SIG-M5 (cell line): ENCODE data around the gene RNMT.
"Not testable (repeated sequence)": the region's sequence is repeated elsewhere in the genome, so short reads cannot be mapped to it uniquely, and the experiment has no call there.

Experiments
- DNase-seq: peaks from one replicate; lab custom pipeline; 2025; lab: John Stamatoyannopoulos, UW

The RNMT gene

DNA sequence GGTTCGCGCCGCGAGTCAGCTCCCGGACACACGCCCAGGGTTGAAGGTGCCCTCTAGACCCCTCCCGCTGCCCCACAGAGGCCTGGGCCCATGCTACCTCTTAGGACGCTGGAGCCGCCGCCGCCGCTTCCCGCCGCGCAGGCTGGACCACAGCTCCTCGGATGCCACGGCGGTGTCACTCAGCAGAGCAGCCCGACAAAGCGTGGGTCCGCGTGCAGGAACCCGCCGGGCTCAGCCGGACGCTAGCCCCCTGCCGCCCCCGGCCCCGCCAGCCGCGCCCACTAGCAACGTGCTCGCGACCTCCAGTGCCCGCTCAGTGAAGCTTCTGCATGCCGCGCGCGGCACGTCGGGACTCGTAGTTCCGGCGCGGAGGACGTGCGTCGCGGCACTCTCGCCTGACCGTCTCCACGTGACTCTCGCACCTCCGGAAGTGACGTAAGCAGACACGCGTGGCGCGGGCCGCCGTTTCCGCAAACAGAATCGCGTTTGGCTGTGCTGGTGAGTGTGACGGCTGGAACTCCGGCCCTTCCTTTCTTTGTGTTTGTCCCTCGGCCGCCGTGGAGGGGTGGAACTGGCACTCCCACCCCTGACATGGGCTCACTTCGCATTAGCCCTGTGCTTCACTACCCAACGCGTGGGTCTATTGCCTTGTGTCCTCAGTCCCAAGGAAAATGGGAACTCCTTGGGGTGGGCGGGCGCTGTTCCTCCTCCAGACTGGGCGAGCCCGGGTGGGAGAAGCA, at the start of gene RNMT, which contains the start of gene FAM210A:
Gene RNMT (plus strand): TSS at position 442 of the 740 bp plus-strand sequence. CDS start 4,845 bp downstream, outside the sequence.
Gene FAM210A (minus strand): TSS at position 327 of the 740 bp plus-strand sequence. CDS start 44,481 bp downstream, outside the sequence.
- peak; percentile 78 for DNase-seq

GRCh38 chr18:13677350-13677749, 49.1 kb upstream of the RNMT start:
- DNase-seq, result not testable (repeated sequence)

DNA sequence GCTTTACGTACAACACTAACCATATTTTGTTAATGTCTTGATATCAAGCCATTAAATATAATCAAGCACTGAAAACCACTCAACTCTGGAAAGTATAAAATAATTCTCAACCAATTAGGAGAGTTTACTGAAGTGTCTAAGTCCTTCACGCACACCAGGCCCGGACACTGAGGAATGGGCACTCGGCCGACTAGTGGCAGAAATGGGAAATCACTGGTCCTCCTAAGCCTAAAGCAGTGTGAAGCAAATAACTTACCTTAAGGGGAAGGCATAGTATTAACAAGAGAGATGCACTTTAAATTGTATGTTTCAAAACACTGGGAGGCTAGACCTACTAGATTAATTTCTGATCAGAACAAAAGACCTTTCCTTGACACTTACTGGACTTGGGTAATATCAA, 45.9 kb upstream of the RNMT start:
- no peak for DNase-seq

DNA sequence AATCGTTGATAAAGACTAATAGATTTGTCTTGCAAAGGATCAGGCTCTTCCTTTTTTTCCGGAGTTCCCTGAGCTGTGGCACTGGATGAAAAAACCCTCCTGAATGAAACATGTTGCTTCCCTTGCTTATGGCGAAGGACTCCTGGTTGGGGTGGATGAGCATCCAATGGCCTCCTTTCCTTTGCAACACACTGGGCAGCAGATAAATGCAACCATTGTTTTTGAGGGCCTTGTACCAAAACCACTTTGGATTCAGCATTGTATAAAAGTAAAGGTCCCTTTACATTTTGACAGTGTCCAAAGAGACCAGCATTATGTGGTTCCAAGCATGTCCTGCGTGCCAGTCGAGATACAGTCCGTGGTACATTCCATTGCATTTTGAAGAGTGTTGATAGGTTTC, 44.8 kb upstream of the RNMT start:
- no peak for DNase-seq

DNA sequence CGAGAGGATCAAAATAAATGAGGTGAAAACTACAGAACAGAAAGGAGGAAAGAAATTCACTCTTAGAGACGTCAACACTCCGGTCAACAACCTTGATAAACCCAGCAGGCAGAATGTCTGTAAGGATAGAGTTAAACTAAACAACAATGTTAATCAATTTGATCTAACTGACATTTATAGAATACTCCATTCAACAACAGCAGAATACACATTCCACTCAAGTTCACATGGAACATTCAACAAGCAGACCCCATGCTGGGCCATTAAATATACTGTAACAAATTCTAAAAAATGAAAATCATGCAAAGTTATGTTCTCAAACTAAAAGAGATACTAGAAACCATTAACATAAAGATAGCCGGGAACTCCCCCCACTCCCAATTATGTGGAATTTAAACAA, 41.9 kb upstream of the RNMT start:
- DNase-seq, result no peak

DNA sequence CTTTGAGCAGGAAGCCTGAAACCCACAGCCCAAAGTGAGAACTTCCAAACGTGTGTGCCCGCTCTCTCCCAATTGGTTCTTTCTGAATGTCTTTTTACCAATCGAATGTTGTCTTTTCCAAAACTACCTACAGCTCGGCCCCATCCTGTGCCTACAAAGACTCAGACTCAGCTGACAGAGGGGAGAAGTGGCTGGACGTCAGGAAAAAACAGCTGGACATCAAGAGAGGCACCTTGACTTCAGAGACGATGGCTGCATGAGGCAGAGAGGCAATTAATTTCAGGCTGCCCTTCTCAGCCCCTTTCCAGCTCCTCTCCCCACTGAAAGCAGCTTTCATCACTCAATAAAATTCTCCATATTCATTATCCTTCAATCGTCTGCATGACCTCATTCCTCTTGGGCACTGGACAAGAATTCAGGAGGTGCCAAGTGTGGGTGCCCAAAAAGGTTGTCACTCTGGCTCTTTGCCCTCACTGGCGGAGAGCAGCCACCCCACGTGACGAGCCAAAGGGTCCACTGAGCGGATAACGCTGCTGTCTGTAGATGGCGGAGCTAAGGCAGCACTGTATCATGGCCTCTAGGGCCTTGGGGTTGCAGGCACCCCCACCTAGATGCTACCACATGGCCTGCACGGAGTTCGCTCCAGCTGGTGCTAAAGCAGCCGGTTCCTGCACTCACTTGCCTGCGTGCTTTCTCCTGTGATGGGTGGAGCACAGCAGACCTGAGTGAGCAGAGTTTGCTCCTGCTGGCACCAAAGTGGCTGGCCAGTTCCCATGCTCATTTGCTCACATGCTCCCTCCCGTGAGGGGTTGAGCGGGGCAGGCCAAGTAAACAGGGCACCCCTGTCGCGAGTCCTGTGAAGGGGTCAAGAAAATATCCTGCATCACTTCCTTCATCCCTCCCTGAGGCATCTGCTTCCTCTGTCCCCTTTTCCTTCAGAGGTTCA, 38.0 kb upstream of the RNMT start:
- DNase-seq, result no peak

DNA sequence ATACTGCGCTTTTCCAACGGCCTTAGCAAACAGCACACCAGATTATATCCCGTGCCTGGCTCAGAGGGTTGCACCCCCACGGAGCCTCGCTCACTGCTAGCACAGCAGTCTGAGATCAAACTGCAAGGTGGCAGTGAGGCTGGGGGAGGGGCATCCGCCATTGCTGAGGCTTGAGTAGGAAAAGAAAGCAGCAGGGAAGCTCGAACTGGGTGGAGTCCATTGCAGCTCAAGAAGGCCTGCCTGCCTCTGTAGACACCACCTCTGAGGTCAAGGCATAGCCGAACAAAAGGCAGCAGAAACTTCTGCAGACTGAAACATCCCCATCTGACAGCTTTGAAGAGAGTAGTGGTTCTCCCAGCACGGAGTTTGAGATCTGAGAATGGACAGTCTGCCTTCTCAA, 36.4 kb upstream of the RNMT start:
- DNase-seq, result not testable (repeated sequence)

GRCh38 chr18:13695337-13695736, 31.1 kb upstream of the RNMT start:
- DNase-seq, result not testable (repeated sequence)

DNA sequence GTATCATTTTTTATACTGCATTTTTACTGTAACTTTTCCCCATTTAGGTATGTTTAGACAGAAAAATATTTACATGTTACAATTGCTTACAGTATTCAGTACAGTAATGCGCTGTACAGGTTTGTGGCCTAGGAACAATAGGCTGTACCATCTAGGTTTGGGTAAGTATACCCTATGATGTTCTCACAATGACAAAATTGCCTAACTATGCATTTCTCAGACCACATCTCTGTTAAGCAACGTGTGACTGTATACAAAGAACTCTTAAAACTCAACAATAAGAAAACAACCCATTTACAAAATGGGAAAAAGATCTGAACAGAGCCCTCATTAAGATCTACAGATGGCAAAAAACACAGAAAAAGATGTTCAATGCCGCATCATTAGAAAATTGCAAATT, 29.5 kb upstream of the RNMT start:
- no peak for DNase-seq

GRCh38 chr18:13700153-13700552, 26.3 kb upstream of the RNMT start:
- DNase-seq, result no peak

- DNase-seq, result no peak
These were observed 22.6 kb upstream of the RNMT start for GRCh38 chr18:13703899-13704298.

- DNase-seq, result no peak
These were observed 16.1 kb upstream of the RNMT start for GRCh38 chr18:13710414-13710831.

DNA sequence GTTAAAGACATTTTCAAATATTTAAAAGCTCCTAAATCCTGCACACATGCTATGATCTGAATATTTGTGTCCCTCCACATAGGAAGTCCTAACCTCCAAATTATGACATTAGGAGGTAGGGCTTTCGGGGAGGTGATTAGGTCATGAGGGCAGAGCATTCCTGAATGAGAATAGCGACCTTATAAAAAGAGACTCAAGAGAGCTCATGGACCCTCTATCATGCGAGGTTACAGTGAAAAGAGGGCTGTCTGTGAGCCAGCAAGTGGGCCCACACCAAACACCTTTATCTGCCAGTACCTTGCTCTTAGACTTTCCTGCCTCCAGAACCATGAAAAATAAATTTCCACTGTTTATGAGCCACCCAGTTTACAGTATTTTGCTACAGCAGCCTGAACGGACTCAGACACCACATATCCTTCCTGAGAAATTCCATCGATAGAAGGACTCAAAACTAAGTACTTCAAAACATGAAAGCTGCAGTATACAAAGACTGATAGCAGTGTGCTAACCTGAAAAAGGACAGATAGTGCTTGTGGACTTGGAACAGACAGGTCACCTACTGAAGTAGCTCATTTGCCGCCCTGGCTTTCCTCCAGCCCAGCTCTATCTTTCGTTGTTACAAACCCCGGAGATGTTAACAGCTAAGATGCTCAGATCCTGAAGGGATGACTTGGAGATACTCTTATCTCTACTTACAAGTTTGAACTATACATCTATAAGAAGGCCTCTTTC, 13.9 kb upstream of the RNMT start:
- DNase-seq, result no peak

- DNase-seq, result no peak
These were observed 12.9 kb upstream of the RNMT start for GRCh38 chr18:13713455-13714055.

DNA sequence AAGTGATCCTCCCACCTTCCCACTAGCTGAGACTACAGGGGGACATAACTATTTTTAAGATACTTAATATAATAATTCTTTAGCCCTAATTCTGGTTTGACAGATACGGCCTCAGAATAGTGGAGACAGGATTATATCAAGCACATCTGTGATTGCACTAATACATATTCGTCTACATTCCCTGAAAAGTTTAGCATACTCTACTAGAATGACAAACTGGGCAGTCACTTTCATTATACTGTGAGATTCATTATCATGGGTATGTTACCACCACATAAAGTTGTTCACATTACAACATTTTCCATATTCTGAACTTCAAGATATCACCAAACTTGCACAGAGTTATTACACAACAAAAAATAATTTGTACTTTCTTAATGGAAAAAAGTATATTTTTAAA, 11.1 kb upstream of the RNMT start:
- DNase-seq, result no peak

- no peak for DNase-seq
These were observed 9.6 kb upstream of the RNMT start for GRCh38 chr18:13716916-13717315.

GRCh38 chr18:13720123-13720522, 6.3 kb upstream of the RNMT start:
- no peak for DNase-seq

GRCh38 chr18:13720847-13721246, 5.6 kb upstream of the RNMT start:
- no peak for DNase-seq

- DNase-seq, result no peak
These were observed 774 bp upstream of the RNMT start for GRCh38 chr18:13725566-13726231.

- no peak for DNase-seq
These were observed 479 bp downstream of the RNMT start for GRCh38 chr18:13726972-13727331.

GRCh38 chr18:13730481-13730880, 4.0 kb downstream of the RNMT start:
- no peak for DNase-seq
